GM10266 (cell line): Measurements from ENCODE around the gene ARL4D.
"Not testable (repeated sequence)": the region's sequence is repeated elsewhere in the genome, so short reads cannot be mapped to it uniquely, and the experiment has no call there.

Source experiments
- DNase-seq: peaks from one replicate; pipeline ENCODE4 v3.0.0; 2012; ENCODE audit errors: extremely low spot score
- CTCF ChIP-seq: IDR thresholded peaks from 2 replicates; pipeline ENCODE4 v1.5.1; 2012; ENCODE audit warnings: mild to moderate bottlenecking, low read depth; ENCODE audit not compliant: control insufficient read depth, insufficient read depth; ENCODE audit errors: missing control alignments

The ARL4D gene

GRCh38 chr17:43416998-43417890 is 18.5 kb downstream of the ARL4D start:
- DNase-seq, result no peak

GRCh38 chr17:43418441-43419374 is 19.9 kb downstream of the ARL4D start:
- no peak for DNase-seq
- TF ChIP-seq CTCF, result no peak

More at GRCh38 chr17:43416998-43417890, 18.5 kb downstream of the ARL4D start:
- TF ChIP-seq CTCF, result no peak

- not testable (repeated sequence) for DNase-seq
These were observed 20.6 kb downstream of the ARL4D start for GRCh38 chr17:43419375-43419882.

- no peak for TF ChIP-seq CTCF
- no peak for DNase-seq
These were observed 25.1 kb downstream of the ARL4D start for GRCh38 chr17:43423777-43424455.

GRCh38 chr17:43427362-43428043 is 28.7 kb downstream of the ARL4D start:
- DNase-seq, result no peak
- TF ChIP-seq CTCF, result no peak

GRCh38 chr17:43428524-43428923 is 29.7 kb downstream of the ARL4D start:
- no peak for TF ChIP-seq CTCF
- no peak for DNase-seq
